Fibroblast of pulmonary artery (primary cell): Measurements from ENCODE around the gene TACC2.

Experiments
- DNase-seq: peaks from one replicate; pipeline ENCODE4 v3.0.0-alpha.2; 2010; ENCODE audit warnings: low read depth
- H3K4me3 ChIP-seq: replicated peaks from 2 replicates; pipeline ENCODE4 v1.5.1; 2011; ENCODE audit warnings: low read depth, mild to moderate bottlenecking, control low read depth, low read length, moderate library complexity
- TF ChIP-seq, protein P1 (sequence below): IDR thresholded peaks from 2 replicates; pipeline ENCODE4 v1.5.1; 2011; ENCODE audit warnings: mild to moderate bottlenecking, control low read depth, low read length, inconsistent platforms; ENCODE audit errors: missing control alignments

TACC2 gene

DNA sequence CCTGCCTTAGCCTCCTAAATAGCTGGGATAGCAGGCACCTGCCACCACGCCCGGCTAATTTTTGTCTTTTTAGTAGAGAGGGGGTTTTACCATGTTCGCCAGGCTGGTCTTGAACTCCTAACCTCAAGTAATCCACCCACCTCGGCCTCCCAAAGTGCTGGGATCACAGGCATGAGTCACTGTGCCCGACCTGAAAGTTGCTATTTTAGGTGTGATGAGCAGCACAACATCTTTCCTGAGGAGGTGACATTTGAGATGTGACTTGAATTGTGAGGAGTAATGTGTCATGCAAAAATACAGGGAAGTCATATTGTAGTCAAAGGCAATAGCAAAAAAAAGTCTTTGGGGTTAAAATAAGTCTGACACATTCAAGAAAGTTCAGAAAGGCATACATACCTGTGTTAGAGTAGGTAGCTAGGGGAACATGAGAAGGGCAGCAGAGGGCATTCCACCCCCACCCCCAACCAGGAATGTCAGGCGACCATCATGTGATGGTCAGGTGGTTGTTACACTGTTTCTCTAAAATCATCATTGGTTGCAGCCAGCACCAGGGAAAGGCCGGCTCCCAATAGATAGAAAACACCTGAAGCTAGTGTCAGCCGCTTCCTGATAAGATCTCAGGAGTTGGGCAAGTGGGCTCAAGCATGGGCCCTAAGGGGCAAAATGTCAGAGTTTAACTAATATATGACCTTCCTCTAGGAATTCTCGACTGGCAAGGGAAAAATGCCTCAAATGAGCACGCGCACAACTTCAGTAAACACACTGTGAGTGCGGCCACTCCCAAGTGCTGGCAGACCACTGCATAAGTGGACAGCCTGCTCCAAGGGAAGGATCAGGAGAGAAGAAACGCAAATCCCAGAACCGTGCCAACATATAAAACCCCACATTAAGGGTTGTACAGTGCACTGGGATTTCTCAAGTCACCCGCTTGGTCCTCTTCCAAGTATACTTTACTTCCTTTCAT, at the start of gene TACC2:
TSS of gene TACC2 (plus strand) at position 803 of the 964 bp plus-strand sequence. CDS start 32,819 bp downstream, outside the sequence.
- TF ChIP-seq, protein P1, sequence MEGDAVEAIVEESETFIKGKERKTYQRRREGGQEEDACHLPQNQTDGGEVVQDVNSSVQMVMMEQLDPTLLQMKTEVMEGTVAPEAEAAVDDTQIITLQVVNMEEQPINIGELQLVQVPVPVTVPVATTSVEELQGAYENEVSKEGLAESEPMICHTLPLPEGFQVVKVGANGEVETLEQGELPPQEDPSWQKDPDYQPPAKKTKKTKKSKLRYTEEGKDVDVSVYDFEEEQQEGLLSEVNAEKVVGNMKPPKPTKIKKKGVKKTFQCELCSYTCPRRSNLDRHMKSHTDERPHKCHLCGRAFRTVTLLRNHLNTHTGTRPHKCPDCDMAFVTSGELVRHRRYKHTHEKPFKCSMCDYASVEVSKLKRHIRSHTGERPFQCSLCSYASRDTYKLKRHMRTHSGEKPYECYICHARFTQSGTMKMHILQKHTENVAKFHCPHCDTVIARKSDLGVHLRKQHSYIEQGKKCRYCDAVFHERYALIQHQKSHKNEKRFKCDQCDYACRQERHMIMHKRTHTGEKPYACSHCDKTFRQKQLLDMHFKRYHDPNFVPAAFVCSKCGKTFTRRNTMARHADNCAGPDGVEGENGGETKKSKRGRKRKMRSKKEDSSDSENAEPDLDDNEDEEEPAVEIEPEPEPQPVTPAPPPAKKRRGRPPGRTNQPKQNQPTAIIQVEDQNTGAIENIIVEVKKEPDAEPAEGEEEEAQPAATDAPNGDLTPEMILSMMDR: no peak
- no peak within 1 kb of the TSS for H3K4me3 ChIP-seq
- DNase-seq: no peak

DNA sequence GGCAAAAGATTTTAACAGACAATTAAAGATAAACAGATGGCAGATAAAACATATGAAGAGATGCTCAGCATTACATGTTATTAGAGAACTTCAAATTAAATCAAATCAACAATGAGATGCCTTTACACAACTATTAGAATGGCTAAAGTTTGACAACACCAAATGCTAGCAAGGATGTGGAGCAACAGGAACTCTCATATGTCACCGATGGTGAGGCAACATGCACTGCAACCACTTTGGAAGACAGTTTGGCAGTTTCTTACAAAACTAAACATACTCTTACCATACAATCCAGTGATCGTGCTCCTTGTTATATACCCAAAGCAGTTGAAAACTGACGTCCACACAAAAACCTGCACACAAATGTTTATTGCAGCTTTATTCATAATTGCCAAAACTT, 47.4 kb upstream of the TACC2 start:
- no peak for DNase-seq
- H3K4me3 ChIP-seq: no peak overlapping the region
- TF ChIP-seq, protein P1: no peak

DNA sequence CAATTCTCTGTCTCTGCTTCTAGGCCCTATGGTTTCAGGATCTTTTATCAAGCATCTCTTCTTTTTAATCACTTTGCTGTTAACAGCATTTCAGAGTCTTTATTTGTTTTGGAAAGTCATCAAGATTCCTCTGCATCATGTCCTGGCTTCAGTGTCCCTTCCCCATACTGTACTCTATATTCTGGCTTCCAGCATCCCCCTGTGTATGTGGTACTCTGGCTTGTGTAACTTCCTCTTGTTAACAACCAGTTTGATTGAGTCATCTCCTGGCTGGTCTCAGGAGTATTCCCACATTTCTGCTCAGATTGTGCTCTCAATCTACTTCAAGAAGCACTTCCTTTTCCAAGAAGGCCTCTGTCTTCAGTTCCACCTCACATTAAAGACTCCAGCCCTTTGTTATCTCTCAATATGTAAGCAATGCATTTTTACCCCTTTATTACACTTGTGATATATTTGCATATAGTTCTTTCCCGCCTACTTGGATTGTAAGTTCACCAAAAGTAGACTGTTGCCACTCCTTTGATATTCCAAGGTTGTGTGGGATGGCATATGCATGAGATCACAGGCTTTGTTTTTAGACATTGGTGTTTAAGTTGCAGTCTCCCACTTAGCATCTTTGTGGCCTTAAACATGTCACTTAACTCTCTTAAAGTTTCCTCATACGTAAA, 46.1 kb upstream of the TACC2 start:
- no peak overlapping the region for H3K4me3 ChIP-seq
- TF ChIP-seq, protein P1: no peak
- peak; percentile 95 for DNase-seq

DNA sequence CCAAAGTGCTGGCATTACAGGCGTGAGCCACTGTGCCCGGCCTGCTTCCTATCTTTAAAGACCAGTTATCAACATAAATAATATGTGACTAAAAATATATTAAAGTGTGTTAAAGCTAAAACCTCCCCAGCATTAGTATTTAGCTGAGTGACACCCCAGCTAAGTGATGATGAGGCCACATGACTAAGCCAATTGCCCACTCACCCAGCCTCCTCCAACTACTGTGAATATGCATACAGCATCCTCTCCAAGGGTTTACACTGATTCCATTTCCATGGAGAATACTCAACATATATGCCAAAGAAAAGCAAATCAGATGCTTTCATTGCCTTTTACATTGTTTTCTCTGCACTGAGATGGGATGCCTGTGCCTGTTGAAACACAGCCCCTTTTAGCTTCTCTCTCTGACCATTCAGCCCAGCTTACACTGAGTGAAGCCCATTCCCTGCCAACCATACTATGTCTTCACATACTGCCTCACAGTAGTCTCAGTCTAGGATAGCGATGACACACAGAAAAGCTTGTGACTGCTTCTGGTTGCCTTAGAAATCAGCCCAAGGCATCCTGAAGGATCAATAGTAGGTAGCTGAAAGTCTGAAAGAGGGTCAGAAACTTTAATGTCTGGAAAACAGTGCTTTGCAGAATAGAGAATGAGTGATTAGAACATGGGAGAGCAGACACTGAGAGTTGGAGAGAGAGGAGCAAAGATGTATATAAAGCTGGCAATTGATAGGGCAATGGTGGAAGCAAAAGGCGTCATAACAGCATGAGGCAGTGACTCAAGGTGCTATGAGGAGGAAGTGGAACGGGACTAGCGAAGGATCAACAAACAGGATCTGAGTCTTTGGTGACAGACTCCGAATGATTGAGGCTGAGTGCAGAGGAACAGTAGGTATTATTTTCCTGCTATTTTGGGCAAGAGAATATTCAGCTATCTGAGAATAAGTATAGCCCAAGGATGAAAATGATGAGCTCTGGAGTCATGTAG, 41.3 kb upstream of the TACC2 start:
- DNase-seq: no peak
- TF ChIP-seq, protein P1: no peak
- H3K4me3 ChIP-seq: no peak overlapping the region

GRCh38 chr10:121949049-121949448, 39.9 kb upstream of the TACC2 start:
- H3K4me3 ChIP-seq: no peak overlapping the region
- no peak for DNase-seq
- TF ChIP-seq, protein P1: no peak

DNA sequence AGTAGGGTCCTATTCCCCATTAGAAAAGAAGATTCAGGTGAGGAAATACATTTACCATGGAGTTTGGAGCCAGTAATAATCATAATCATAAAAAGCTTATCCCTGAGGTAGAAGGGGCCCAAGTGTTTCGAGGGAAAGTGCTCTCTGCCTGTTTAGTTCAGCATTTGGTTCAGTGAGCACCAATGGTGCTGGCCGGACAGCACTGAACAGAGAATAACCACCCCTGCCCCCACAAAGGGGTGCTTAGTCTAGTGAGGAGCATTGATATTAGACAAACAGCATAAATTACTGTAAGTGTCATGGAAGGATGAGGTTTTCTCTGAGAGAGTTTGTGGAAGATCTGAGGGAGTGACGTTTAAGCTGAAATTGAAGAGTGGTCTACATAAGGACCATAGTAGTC, 39.5 kb upstream of the TACC2 start:
- DNase-seq: no peak
- TF ChIP-seq, protein P1: no peak
- no peak overlapping the region for H3K4me3 ChIP-seq
